ENCODE data around the gene SKA2. TPM values are rescaled to one million over a fixed set of nuclear protein-coding genes. Genes with fewer than 3 reads are reported as not detected.

The SKA2 gene
- total RNA-seq, 1 experiment from 2014 or later, result 44.1 TPM

GRCh38 chr17:59160157-59161025 lies 5.4 kb upstream of the SKA2 start:
- Mint-ChIP-seq H3K36me3 (ENCODE audit: insufficient read depth, unreplicated experiment) (peaks cover 4% of the 10 kb centered on the region), H3K27me3 (ENCODE audit: unreplicated experiment) (no peaks in the 10 kb centered on the region), H3K4me3 (ENCODE audit: low read depth, unreplicated experiment) (no peak overlapping the region), H3K27ac (ENCODE audit: unreplicated experiment) (peak overlapping the region; percentile 80), H3K9me3 (ENCODE audit: low read depth, unreplicated experiment) (no peaks in the 10 kb centered on the region), H3K4me1 (ENCODE audit: low read depth, unreplicated experiment) (peaks cover 28% of the 10 kb centered on the region)
- no peak for DNase-seq
- CTCF ChIA-PET, result no interaction called here
- no TSS peak for BruUV-seq (replicated peaks)
- TF ChIP-seq CTCF (IDR thresholded peaks at IDR 0.05; ENCODE audit: unreplicated experiment), result no peak
- intact Hi-C loops (cut with micrococcal nuclease; ENCODE audit: unreplicated experiment), result no loop called here

GRCh38 chr17:59155439-59156177 lies 622 bp upstream of the SKA2 start, which contains the start of gene PRR11:
Gene PRR11, plus strand, starts transcription at chr17:59155746. Its CDS starts 14,007 bp downstream, at chr17:59169753.
- intact Hi-C loops (cut with micrococcal nuclease; ENCODE audit: unreplicated experiment), result loop anchor here (10.0 kb wide), 1 partner anchor 51 kb away; the partner anchor contains the start of gene TRIM37
- H3K9me3 Mint-ChIP-seq (ENCODE audit: low read depth, unreplicated experiment), result no peaks in the 10 kb centered on the region
- peak; percentile 88 for DNase-seq
- H3K36me3 Mint-ChIP-seq (ENCODE audit: insufficient read depth, unreplicated experiment), result peaks cover 4% of the 10 kb centered on the region
- H3K27ac Mint-ChIP-seq (ENCODE audit: unreplicated experiment), result no peak within 1 kb of the TSS
- BruUV-seq (replicated peaks), result no TSS peak
- no peaks in the 10 kb centered on the region for H3K27me3 Mint-ChIP-seq (ENCODE audit: unreplicated experiment)
- no peak within 1 kb of the TSS for H3K4me3 Mint-ChIP-seq (ENCODE audit: low read depth, unreplicated experiment)
- peaks cover 28% of the 10 kb centered on the region for H3K4me1 Mint-ChIP-seq (ENCODE audit: low read depth, unreplicated experiment)
- no peak for TF ChIP-seq CTCF (IDR thresholded peaks at IDR 0.05; ENCODE audit: unreplicated experiment)
- CTCF ChIA-PET, result interaction anchor here (0.7 to 1.3 kb wide), 2 partner anchors 49 to 261 kb away, joined by 4 to 6 read pairs; partner anchors contain the start of gene TRIM37

DNA sequence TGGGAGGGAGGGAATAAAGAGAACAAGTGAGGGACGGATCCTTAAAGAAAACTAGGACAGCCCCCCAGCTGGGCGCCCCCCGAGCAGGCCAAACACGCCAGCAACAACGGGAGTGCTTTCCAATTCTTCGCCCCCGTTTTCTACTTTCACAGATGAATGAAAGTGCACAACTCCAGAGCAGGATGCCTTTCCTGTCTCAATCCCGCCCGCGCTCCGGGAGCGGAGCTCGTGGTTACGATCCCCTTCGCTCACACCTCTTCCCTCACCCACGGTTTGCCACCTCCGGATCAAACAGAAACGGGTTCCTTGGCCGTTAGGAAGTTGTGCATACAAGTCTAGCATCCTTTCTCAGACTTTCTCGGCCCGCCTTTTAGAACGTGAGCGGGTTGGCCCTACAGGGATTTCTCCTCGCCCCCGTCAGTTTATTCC lies 680 bp downstream of the SKA2 start:
- TSS peak; percentile 38 for BruUV-seq (replicated peaks)
- CTCF ChIA-PET, result interaction anchor here (1.3 kb wide), 1 partner anchor 47 kb away, joined by 6 read pairs; the partner anchor contains the start of gene TRIM37
- H3K4me1 Mint-ChIP-seq (ENCODE audit: low read depth, unreplicated experiment), result peaks cover 32% of the 10 kb centered on the region
- no peaks in the 10 kb centered on the region for H3K9me3 Mint-ChIP-seq (ENCODE audit: low read depth, unreplicated experiment)
- H3K27ac Mint-ChIP-seq (ENCODE audit: unreplicated experiment), result no peak overlapping the region
- no peaks in the 10 kb centered on the region for H3K27me3 Mint-ChIP-seq (ENCODE audit: unreplicated experiment)
- DNase-seq, result peak; percentile 39
- H3K36me3 Mint-ChIP-seq (ENCODE audit: insufficient read depth, unreplicated experiment), result peaks cover 10% of the 10 kb centered on the region
- TF ChIP-seq CTCF (IDR thresholded peaks at IDR 0.05; ENCODE audit: unreplicated experiment), result no peak
- intact Hi-C loops (cut with micrococcal nuclease; ENCODE audit: unreplicated experiment), result loop anchor here (10.0 kb wide), 1 partner anchor 50 kb away; the partner anchor contains the start of gene TRIM37
- H3K4me3 Mint-ChIP-seq (ENCODE audit: low read depth, unreplicated experiment), result no peak overlapping the region

DNA sequence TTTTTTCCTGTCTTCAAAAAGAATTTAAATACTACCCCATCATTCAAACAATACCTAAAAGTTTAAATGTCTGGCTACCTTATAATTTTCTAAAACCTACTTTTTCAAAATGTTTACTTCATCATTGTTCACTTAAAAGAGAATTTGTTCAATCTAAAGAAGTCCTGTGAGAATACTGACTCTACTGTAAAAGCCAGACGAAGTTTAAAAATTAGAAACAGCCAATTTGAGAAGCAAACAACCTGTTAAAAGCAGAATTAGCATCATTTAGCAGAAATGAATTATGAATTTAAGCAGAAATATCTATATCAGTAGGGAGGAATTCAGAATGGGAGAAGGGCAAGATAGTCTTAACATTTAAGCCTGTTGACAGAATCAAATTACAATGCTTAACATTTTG lies 2.1 kb downstream of the SKA2 start:
- Mint-ChIP-seq H3K36me3 (ENCODE audit: insufficient read depth, unreplicated experiment) (peaks cover 10% of the 10 kb centered on the region), H3K4me3 (ENCODE audit: low read depth, unreplicated experiment) (no peak overlapping the region), H3K4me1 (ENCODE audit: low read depth, unreplicated experiment) (peaks cover 22% of the 10 kb centered on the region), H3K27ac (ENCODE audit: unreplicated experiment) (no peak overlapping the region), H3K27me3 (ENCODE audit: unreplicated experiment) (no peaks in the 10 kb centered on the region), H3K9me3 (ENCODE audit: low read depth, unreplicated experiment) (no peaks in the 10 kb centered on the region)
- intact Hi-C loops (cut with micrococcal nuclease; ENCODE audit: unreplicated experiment), result loop anchor here (10.0 kb wide), 1 partner anchor 48 kb away; the partner anchor contains the start of gene TRIM37
- CTCF ChIA-PET, result no interaction called here
- DNase-seq, result no peak
- no TSS peak for BruUV-seq (replicated peaks)
- TF ChIP-seq CTCF (IDR thresholded peaks at IDR 0.05; ENCODE audit: unreplicated experiment), result no peak

Measured in Calu3 (cell line).